DMS153 (cell line): ENCODE data around the gene ARL8B.
"Not testable (repeated sequence)": the region's sequence is repeated elsewhere in the genome, so short reads cannot be mapped to it uniquely, and the experiment has no call there.

Source experiments
- DNase-seq: peaks from one replicate; lab custom pipeline; 2025; lab: John Stamatoyannopoulos, UW

Gene ARL8B

DNA sequence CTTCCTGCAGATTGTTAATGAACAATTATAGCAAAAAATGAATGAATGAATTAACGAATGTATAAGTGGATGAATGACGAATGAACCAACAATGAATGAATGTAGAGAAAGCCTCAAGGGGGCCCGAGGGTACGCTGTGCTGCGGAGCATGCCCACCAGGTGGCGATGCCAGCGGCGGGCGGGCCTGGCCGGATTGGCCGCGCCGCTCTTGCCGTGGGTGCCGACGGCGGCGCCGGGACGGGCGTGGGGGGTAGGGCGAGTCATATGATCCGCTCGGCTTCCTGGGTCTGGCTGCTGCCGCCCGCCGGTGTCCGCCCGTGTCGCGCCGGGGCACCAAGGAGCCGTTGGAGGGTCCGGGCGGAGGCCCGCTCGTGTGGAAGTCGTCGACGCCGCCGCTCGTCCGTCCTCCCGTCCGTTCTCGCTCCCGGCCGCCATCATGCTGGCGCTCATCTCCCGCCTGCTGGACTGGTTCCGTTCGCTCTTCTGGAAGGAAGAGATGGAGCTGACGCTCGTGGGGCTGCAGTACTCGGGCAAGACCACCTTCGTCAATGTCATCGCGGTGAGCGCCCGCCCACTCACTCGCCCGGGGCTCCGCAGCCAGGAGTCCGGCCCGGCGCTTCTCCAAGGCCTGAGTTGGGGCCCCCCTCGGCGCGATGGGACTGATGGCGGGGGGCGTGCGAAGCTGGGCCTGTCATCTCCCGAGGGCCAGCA, at the start of gene ARL8B:
Gene ARL8B (plus strand): TSS at position 263 of the 711 bp plus-strand sequence. CDS start 174 bp downstream, at position 437.
- DNase-seq, result peak; percentile 13

DNA sequence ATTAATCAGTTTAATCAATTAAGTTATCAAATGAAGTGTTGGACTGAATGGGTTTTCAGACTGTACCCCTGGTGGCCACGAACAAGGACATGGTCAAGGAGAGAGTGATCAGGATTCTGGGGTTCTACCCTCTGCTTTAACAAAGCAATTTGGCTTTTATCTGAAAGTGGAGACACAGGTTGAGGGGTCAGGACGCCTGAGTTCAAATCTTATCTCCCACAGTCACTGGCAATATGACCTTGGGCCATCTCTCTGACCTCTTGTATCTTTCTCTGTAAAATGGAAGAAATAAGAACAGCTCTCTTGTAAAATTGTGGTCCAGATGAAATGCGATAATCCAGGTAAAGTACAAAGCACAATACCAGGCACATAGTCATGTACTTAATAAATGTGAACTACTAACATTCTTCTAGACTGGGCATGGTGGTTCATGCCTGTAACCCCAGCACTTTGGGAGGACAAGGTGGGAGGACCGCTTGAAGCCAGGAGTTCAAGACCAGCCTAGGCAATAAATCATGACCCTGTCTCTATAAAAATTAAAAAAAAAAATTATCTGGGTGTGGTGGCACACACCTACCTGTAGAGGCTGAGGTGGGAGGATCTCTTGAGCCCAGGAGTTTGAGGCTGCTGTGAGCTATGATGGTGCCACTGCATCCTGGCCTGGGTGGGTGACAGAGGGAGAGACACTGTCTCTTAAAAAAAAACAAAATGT, 48.6 kb upstream of the ARL8B start:
- DNase-seq, result no peak

DNA sequence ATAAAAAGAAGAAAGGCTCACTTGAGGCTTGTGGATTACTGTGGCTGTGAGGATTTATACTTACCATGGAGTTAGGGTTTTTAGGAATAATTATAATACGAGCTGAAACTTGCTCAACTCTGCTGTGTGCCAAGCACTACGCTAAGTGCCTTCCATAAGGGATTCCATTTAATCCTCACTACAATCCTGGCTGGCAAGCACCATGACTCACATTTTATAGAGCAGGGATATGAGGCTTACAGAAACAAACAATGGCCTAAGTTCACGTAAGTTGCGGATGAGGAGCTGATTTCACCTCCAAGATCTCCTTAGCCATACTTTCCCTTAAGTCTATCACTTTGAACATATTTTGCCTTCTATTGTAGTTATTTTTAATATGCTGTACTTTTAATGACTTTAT, 43.9 kb upstream of the ARL8B start:
- DNase-seq, result no peak

- no peak for DNase-seq
These were observed 42.3 kb upstream of the ARL8B start for GRCh38 chr3:5079761-5080160.

- DNase-seq, result no peak
These were observed 41.1 kb upstream of the ARL8B start for GRCh38 chr3:5080779-5081550.

- not testable (repeated sequence) for DNase-seq
These were observed 39.9 kb upstream of the ARL8B start for GRCh38 chr3:5081973-5082788.

GRCh38 chr3:5082789-5083115, 39.3 kb upstream of the ARL8B start:
- no peak for DNase-seq

GRCh38 chr3:5084224-5084623, 37.9 kb upstream of the ARL8B start:
- no peak for DNase-seq

- DNase-seq, result no peak
These were observed 35.4 kb upstream of the ARL8B start for GRCh38 chr3:5086708-5087107.

GRCh38 chr3:5087209-5087608, 34.9 kb upstream of the ARL8B start:
- DNase-seq, result no peak

DNA sequence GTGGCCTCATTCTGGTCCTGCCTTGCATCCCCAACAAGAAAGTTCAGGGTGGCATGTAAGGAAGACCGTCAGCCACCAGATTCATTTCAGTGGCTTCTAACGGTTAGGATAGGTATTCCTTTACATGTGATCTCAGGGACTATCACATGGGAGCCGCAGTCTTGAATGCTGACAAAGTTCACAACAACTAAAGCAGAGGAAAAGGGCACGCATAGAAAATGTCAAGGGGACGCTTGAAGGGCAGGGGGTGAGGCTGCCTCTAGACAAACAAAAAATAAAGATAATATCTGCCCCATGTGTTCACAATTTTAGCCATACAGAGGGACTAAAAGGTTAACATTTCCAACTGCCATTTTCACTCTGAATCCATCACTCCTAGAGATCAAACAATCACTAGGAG, 31.9 kb upstream of the ARL8B start:
- no peak for DNase-seq

- no peak for DNase-seq
These were observed 30.1 kb upstream of the ARL8B start for GRCh38 chr3:5092018-5092417.

GRCh38 chr3:5093731-5094130, 28.4 kb upstream of the ARL8B start:
- DNase-seq, result no peak

- no peak for DNase-seq
These were observed 26.2 kb upstream of the ARL8B start for GRCh38 chr3:5095886-5096285.

- DNase-seq, result no peak
These were observed 25.6 kb upstream of the ARL8B start for GRCh38 chr3:5096336-5097008.

DNA sequence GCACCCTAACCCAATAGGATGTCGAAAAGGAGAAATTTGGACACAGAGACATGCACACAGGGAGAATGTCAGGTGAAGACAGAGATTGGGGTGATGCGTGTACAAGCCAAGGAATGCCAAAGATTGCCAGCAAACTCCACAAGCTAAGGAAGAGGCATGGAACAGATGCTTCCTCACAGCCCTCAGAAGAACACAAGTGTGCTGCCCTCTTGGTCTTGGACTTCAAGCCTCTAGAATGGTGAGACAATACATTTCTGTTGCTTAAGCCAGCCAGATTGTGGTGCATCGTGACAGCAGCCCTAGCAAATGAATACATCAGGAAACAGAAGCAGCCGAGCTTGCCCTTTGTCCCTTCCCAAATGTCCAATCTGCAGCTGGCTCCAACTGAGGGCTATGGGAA, 23.7 kb upstream of the ARL8B start:
- no peak for DNase-seq

DNA sequence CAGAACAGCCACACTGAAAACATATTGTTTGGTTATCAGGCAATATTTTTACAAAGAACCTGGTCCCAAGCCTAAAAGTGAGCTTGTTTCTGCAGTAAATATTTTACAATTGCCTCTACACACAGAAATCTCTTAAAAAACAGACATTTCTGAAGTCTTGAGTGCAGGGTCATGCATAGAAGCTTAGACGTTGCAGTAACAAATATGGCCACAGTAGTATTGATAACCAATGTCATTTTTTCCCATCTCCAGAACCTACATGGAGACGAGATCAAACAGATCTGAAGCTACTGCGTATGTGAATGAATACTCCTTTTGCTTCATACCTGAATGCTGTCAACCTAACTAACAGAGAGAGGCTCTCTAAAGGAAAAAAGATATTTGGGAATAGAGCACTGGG, 19.6 kb upstream of the ARL8B start:
- DNase-seq, result no peak

GRCh38 chr3:5103743-5104142, 18.3 kb upstream of the ARL8B start:
- DNase-seq, result no peak

- DNase-seq, result no peak
These were observed 17.0 kb upstream of the ARL8B start for GRCh38 chr3:5105050-5105449.

- DNase-seq, result not testable (repeated sequence)
These were observed 15.7 kb upstream of the ARL8B start for GRCh38 chr3:5106371-5106770.

GRCh38 chr3:5106933-5107334, 15.2 kb upstream of the ARL8B start:
- DNase-seq, result not testable (repeated sequence)

GRCh38 chr3:5110337-5110736, 11.8 kb upstream of the ARL8B start:
- DNase-seq, result no peak
